Fibroblast of skin of abdomen (primary cell): ENCODE results near the gene TMEM260.
"Not testable (repeated sequence)": the region's sequence is repeated elsewhere in the genome, so short reads cannot be mapped to it uniquely, and the experiment has no call there.

Experiments used
- DNase-seq: peaks from one replicate; pipeline ENCODE4 v3.0.0-alpha.2; 2013

Gene TMEM260

GRCh38 chr14:56603648-56604047 is 24.1 kb downstream of the TMEM260 start:
- no peak for DNase-seq

- peak; percentile 16 for DNase-seq
Observed at GRCh38 chr14:56608689-56609088, 29.1 kb downstream of the TMEM260 start.

DNA sequence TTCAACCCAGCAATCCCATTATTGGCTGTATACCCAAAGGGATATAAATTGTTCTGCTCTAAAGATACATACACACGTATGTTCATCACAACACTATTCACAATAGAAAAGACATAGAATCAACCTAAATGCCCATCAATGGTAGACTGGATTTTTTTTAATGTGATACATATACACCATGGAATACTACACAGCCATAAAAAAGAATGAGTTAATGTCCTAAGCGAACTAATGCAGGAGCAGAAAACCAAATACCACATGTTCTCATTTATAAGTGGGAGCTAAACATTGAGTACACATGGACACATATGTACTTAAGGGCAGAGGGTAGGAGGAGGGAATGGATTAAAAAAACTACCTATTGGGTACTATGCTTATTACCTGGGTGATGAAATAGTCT is 32.1 kb downstream of the TMEM260 start:
- DNase-seq: not testable (repeated sequence)

DNA sequence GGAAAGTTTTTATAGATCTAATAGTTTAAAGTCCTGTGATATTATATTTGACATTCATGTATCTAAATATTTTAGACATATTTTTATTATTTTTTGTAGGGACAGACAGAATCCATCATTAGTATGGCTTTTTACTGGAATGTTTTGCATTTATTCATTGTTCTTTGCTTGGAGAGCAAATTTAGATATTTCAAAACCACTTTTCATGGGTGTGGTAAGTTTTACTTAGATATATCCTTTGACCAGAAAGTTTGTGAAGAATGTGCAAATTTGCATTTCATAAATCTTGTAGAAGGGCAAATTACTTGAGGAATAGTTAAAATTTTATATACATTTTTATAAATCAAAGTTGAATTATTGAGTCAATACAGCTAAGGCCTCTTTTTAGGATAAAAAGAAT is 37.5 kb downstream of the TMEM260 start:
- DNase-seq: no peak

DNA sequence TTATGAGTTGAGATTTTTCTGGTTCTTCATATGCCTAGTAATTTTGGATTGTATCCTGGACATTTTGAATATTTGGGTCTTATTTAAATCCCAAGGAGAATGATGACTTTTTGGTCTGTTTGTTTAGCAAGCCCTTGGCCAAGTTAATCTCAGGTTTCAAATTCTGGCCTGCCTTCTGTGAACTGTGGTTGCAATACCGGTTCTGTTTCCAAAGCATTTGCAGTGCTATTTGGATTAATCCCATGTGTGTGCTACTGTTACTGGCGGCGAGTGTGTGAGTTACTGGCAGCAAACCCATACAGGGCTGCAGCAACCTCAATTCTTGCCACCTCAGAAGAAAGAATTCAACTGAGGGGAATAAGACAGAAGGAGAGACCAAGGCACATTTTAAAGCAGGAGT is 51.1 kb downstream of the TMEM260 start:
- peak; percentile 27 for DNase-seq

GRCh38 chr14:56632195-56632594 is 52.6 kb downstream of the TMEM260 start:
- no peak for DNase-seq

GRCh38 chr14:56633544-56633943 is 53.9 kb downstream of the TMEM260 start:
- DNase-seq: no peak

DNA sequence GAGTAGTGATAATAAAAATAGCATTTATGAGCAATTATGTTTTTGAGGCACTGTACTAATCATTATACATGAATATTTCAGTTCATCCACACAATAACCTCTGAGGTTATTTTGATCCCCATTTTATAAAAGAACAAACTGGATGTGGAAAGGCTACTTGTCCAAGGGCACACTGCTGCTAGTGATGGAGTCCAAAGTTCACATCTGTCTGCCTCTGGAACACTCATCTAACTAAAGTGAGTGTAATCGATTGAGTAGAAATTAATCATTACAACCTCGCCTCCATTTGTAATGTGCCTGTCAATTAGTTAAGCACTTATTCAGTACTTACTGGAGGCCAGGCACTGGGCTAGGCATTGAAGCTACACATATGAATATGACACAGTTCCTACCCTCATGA is 55.4 kb downstream of the TMEM260 start:
- DNase-seq: no peak

- no peak for DNase-seq
Observed at GRCh38 chr14:56647493-56647892, 67.9 kb downstream of the TMEM260 start.

DNA sequence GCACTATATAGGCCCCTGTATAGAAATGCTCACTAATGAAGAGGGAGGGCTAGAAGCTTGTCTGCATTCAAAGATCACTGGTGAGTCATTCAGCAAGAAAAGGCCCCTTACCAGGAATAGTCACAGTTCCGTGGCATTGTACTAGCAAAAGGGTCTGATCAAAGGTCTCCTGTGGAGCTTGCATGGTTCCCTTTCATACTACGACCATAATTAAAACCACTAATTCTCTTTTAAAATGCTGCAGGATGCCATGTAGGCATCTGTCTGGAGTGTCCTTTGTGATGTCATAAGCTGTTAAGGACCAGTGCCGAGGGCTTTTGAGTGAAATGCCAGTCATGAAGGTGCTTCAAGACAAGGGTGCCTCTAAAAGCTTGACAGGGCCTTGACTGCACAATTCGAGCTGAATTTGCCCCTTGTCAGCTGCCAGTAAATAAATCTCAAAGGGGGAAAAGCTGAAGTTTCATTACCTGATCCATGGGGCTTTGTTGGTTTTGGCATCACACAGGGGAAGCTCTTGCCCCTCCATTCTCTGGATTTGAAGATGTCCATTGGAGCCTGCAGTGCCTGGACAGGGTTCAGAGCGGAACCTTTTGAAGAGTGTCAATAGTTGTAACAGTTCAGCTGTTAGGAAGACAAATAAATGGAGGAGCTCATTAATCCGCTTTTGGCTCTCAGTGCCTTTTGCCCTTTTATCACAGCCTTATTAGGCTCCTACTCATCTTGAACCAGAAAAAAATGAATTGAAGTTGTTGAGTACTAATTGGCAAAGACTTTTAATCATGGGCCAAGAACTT is 69.1 kb downstream of the TMEM260 start:
- DNase-seq: no peak

GRCh38 chr14:56649382-56649781 is 69.8 kb downstream of the TMEM260 start:
- no peak for DNase-seq

DNA sequence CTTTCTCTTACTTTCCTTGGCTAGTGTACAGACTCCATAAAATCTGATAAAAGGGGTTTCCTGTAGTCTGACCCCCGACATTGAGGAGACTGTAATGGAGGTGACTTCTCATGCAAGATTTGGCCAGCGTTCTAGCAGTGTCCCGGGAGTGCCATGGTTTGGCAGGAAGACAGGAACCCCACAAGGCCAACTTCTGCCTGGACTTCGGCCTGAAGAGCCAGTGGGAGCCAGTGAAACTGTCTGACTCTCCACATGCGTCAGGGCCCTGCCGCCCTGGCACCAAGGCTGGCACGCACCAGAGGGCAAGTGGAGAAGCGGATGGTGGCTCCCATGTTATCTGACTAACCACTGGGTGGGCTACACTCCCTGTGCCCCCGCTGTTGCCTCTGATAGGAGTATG is 70.5 kb downstream of the TMEM260 start:
- DNase-seq: no peak

GRCh38 chr14:56650979-56651378 is 71.4 kb downstream of the TMEM260 start:
- DNase-seq: no peak

- DNase-seq: no peak
Observed at GRCh38 chr14:56657604-56658003, 78.0 kb downstream of the TMEM260 start.

- no peak for DNase-seq
Observed at GRCh38 chr14:56659378-56659777, 79.8 kb downstream of the TMEM260 start.

- DNase-seq: peak; percentile 33
Observed at GRCh38 chr14:56659964-56660551, 80.5 kb downstream of the TMEM260 start.

DNA sequence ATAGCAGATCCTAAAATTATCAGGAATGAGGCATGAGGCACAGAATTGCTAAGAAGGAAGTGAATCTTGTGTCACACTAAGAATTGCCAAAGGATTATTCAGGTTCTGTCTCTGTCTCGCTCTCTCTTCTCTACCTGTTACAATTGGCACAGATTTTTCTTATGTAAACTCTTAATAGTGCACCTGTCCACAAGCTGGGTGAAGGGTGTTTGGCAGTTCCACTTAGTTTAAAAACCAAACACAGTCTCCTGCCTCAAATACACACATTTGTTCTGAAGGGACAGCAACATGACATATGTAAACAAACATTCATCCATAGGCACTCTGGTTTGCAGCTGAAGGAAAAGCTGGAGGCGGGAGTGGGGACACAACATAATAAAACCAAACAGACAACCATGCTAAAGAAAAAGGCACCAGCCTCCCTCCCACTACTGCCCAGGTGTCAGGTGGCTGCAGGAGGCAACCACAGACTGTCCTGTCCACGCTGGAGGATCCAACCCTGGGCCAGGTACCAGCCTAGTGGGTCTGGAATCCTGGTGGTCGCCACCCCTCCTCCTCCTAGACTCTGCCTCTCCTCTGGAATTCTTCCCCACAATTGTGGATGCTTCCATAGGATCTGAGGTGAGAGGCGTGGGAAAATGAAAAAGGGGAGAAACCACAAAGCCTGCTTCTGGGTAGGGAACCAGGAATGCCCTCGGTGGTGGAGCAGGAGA is 81.2 kb downstream of the TMEM260 start:
- no peak for DNase-seq

DNA sequence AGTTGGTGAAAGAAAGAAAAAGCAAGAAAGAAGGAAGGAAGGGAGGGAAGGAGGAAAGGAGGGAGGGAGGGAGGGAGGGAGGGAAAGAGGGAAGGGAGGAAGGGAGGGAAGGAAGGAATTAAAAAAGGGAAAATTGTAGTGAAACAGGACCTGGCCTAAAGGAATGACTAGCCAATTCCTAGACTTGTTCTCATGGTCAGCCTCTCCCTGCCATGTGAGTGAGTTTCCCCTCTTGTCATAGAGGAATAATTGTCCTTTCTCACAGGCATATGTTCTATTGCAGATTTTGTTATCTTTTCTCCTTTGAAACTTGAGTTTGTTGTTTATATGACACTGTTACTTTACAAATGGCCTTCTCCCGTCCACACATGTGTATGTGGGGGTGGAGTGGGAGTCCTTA is 81.9 kb downstream of the TMEM260 start:
- DNase-seq: no peak

DNA sequence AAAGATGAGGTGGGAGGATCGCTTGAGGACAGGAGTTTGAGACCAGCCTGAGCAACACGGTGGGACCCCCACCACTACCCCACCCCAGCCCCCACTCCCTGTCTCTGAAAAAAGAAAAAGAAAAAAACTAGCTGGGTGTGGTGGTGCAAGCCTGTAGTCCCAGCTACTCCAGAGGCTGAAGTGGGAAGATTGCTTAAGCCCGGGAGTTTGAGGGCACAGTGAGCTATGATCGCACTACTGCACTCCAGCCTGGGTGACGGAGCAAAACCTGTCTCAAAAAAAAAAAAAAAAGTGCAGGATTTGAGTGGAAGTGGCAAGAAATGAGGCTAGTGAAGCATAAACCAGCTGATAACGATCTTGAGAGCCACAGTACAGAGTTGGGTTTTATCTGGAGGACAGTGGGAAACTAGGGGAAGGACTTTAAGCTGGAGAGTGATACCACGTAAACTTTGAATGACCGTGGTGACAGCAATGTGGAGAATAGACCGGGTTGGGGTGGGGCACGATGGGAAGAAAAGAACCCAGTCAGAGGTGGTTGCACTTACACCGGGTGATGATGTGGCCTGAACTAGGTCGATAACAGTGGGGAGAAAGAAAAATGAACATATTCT is 85.3 kb downstream of the TMEM260 start:
- no peak for DNase-seq

GRCh38 chr14:56666294-56666693 is 86.7 kb downstream of the TMEM260 start:
- no peak for DNase-seq

DNA sequence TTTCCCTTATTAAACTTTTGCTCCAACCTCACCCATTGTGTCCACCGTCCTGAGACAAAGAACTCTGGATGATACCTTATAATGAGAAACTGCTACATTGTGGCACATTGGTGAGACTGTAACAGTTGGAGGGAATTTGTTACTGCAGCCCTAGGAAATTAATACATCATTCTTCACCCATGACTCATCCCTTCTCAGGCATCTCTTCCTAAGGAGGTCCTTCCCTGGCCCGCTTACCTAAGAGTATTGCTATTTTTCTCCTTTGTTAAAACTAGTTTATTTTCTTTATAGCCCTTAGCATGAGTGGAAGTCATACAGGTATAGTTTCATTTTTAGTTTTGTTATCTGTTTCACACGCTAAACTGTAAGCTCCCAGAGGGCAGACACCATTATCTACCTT is 87.1 kb downstream of the TMEM260 start:
- peak; percentile 59 for DNase-seq

DNA sequence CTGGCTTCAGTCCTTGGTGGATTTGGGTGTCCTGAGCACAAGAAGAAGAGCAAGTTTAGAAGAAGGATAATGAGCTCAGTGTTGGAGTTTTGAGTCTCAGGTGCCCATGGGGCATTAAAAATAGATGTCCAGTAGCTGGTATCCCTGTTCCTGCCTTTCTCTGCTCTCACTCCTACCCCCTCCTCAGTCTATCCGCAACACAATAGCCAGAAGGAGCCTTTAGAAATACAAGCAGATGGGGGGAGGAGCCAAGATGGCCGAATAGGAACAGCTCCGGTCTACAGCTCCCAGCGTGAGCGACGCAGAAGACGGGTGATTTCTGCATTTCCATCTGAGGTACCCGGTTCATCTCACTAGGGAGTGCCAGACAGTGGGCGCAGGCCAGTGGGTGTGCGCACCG is 87.7 kb downstream of the TMEM260 start:
- not testable (repeated sequence) for DNase-seq

DNA sequence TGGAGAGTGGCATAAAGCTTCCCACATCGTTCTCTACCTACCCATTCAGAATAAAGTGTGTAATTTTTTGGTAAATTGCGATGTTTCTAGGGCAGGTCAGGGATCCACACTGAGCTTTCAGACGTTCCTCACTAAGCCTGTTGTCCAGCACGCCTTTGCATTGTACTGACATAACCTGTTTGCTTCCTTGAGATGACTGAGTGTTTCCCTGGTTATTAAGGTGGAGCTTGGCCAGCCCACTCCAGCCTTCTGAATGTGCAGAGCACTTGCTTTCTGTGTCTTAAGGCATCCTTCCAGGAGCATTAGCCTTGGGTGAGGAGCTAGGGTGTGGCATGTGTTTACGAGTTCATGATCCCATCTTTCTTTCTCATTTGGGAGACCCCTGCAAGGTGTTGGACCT is 96.4 kb downstream of the TMEM260 start:
- no peak for DNase-seq
